NK-92 (cell line): Measurements from ENCODE around the gene DNAH1.
A peak's percentile ranks its signal among the peaks of the same experiment; 100 is the strongest.
"Not testable (repeated sequence)": the region's sequence is repeated elsewhere in the genome, so short reads cannot be mapped to it uniquely, and the experiment has no call there.

Source experiments
- DNase-seq: peaks from one replicate; lab custom pipeline; 2025; ENCODE audit not compliant: unreplicated experiment; lab: John Stamatoyannopoulos, UW

The DNAH1 gene

DNA sequence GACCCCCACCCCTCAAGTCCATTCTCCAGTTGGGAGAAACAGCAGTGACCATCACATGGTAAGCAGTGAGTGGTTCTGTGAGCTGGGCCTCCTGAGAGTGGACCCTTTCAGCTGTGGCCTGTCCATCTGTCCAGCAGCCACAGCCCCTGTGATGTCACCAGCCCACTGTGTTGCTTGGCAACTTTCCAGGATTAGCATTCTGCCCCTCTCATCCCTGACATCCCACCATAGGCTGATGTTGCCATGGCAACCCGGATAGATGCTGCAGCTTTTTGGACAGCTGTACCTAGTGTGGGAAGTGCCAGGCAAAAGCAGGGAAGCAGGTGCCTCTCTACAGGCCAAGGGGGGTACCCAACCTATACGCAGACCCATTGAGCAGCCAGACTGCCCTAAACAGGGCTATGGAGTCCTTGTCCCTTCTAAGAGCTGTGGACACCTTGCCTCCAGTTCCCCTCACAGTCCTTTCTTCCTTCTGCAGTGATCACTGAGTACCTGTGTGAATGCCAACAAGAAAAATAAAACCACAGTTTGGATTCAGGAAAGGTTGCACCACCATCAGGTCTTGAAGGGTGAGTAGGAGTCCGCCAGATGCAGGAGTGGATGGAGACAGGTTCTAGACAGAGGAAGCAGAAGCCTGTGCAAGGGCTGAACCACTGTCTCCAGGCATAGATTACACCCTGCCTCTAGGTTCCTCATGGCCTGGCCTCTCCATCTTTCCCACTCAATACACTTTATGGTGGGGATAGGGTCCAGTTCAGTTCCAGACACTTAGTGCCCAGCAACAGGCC lies at the start of gene DNAH1:
TSS of gene DNAH1 (plus strand) at position 343 of the 788 bp plus-strand sequence. CDS start 6,124 bp downstream, outside the sequence.
- DNase-seq = no peak

- no peak for DNase-seq
These were observed 48.1 kb upstream of the DNAH1 start for GRCh38 chr3:52268036-52268435.

GRCh38 chr3:52269776-52270175 lies 46.3 kb upstream of the DNAH1 start:
- DNase-seq = no peak

- no peak for DNase-seq
These were observed 45.8 kb upstream of the DNAH1 start for GRCh38 chr3:52270252-52270754.

DNA sequence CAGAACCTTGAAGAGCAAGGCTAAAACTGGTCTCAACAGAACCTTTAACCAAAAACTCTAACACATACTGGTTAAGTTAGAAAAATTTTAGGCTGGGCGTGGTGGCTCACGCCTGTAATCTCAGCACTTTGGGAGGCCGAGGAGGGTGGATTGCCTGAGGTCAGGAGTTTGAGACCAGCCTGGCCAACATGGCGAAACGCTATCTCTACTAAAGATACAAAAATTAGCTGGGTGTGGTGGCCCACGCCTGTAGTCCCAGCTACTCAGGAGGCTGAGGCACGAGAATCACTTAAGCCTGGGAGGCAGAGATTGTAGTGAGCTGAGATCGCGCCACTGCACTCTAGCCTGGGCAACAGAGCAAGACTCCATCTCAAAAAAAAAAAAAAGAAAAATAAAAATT lies 43.9 kb upstream of the DNAH1 start:
- not testable (repeated sequence) for DNase-seq

- DNase-seq = no peak
These were observed 43.3 kb upstream of the DNAH1 start for GRCh38 chr3:52272831-52273230.

DNA sequence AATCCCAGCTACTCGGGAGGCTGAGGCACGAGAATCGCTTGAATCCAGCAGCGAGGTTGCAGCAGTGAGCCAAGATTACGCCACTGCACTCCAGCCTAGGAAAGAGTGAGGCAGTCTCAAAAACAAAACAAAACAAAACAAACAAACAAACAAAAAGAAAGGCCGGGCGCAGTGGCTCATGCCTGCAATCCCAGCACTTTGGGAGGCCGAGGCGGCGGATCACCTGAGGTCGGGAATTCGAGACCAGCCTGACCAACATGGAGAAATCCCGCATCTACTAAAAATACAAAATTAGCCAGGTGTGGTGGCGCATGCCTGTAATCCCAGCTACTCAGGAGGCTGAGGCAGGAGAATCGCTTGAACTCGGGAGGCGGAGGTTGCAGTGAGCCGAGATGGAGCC lies 41.3 kb upstream of the DNAH1 start:
- DNase-seq = not testable (repeated sequence)

DNA sequence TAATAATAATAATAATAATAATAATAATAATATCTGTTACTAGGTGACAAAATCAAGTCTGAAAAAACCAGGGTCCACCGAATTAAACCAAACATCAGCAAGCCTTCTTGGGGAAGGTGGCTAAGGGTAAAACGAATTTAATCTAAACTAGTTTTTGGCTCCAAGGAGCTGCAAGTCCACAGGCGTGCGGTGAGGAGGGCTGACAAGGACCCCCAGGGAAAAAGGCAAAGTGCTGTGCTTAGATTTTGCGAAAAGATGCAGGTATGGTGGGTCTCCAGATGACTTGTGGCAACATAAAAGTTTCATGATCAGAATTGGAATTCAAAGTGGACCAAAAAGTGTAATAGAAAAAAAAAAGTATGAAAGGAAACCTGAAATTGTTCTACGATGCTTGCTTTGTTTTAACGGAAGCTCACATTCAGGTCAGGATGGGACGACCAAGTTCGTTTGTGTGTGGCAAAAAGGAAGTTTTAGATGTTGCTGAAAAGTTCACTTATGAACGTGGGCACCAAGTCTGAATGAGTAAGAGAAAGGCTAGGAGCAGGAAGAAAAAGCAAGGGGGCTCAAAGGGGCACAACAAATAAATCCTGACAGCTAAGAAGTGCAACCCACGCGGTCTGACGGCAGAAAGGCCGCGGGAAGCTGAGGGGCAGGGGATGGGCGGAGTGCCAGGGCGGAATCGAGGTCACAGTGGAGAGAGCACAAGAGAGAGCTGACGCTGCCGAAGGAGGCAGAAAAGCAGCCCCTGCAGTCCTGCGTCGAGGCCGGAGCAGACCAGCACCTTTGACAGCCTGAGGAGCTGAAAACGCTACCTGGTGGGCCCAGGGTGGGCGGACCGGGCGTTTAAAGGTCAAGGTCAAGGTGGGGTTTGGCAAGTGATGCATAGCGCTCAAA lies 38.8 kb upstream of the DNAH1 start:
- no peak for DNase-seq

DNA sequence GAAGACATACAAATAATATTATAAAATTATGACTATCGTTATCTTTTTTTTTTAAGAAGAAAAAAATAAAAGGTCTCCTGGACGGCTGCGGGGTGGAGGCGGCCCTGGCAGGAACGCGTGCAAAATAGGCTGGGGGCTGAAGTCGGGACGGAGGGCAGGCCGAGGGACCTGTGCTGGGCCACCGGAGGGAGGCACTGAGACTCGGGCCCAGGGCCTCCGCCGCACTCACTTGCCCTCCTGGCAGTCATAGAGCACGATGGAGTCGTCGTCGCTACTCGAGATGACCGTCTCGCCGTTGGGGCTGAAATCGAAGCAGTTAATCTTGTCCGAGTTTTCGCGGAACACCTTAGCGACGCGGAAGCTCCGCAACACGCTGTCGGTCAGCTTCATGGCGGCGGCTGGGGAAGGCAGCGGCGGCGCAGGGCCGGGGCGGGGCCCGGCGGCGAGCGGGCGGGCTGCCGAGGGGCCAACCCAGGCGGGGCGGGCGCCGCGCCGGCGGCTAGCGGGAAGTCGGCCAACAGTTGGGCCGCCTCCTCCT lies 38.1 kb upstream of the DNAH1 start:
- DNase-seq = no peak

- DNase-seq = peak; percentile 56
These were observed 37.5 kb upstream of the DNAH1 start, which contains the start of gene WDR82 for GRCh38 chr3:52278510-52279069. Gene WDR82, minus strand, starts transcription at chr3:52278649. Its CDS starts 288 bp downstream, at chr3:52278361.

- no peak for DNase-seq
These were observed 36.5 kb upstream of the DNAH1 start for GRCh38 chr3:52279596-52279995.

DNA sequence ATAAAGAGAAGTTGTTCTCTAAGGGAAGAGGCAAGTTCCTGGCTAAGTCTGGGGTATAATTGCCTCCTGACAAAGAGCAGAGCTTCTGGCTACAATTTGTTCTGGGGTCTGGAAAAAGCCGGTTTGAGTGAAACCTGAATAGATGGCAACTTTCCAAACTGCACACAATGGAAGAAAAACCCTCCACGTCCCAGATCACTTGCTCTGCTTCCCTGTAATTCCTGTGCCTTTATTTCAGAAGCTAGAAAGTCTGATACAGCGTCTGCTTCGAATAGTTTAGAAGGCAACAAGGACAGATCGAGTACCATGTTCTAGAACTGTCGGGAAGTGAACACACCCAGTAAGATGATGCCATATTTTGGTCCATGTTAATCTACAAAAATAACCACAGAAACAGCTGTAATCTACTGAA lies 36.1 kb upstream of the DNAH1 start:
- DNase-seq = no peak

- no peak for DNase-seq
These were observed 33.9 kb upstream of the DNAH1 start for GRCh38 chr3:52281981-52282801.

DNA sequence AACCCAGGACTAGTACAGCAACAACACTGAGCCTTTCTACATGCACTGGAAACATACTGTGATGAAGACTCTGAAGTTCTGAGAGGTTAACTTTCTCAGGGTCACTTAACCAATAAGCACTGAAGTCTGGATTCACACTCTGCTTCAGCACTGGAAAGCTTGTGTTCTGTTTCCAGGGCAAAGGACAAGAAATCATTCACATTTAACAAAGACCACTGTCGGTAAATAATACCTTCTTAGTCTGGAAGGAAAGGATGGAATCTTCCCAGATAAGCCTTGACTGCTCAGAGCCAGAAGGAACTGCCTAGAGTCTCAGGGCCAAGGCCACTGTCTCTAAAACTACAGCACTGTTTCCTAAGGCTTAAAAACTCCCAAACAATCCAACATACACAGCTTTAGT lies 32.8 kb upstream of the DNAH1 start:
- DNase-seq = no peak

DNA sequence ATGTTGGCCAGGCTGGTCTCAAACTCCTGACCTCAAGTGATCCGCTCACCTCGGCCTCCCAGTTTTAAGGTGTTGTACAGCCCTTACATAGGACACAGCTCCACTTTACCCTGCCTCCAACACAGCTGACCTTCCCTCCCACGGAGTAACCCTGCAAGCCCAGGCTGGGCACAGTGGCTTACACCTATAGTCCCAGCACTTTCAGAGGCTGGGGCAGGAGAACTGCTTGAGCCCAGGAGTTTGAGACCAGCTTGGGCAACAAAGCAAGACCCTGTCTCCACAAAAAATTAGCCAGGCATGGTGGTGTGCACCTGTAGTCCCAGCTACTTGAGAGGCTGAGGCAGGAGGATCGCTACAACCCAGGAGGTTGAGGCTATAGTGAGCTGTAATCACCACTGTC lies 32.1 kb upstream of the DNAH1 start:
- not testable (repeated sequence) for DNase-seq

DNA sequence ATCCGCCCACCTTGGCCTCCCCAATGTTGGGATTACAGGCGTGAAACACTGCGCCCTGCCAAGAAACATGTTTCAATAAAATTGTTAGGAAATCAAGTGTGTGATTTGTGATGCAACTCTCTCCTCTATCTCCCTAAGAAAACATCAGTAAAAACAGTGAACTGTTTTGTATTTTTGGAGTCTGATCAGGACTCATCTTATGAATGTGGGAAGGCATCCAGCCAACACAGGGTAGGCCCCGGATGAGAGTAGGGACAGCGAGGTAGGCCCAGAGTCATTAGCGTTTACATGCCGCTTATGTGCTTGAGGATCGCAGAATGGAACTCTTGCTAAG lies 29.4 kb upstream of the DNAH1 start:
- no peak for DNase-seq

GRCh38 chr3:52288674-52289073 lies 27.4 kb upstream of the DNAH1 start:
- no peak for DNase-seq

DNA sequence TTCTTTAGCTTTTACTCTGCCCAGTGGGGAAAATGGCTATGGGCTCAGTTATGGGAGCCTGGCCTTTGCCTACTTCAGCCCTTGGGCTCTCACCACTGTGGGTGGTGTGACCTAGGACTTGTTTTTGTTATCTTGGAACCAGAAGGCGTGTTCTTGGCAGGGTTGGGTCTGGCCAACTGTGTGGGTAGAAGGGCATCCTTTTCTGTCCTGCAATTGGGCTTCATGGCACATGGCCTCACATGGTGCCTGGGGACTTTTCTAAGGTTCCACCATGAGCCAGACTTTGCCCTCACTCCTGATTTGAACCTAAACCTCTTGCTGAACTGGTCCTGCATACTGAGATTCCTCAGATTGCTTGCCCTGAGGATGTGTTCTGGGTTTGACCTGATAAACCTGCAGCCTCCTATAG lies 26.8 kb upstream of the DNAH1 start:
- DNase-seq = no peak

GRCh38 chr3:52289747-52290595 lies 26.1 kb upstream of the DNAH1 start:
- no peak for DNase-seq
